SJCRH30 (cell line): Measurements from ENCODE around the gene SPATA13. TPM values are rescaled to one million over a fixed set of nuclear protein-coding genes. Genes with fewer than 3 reads are reported as not detected.

Source experiments
- DNase-seq, 2 experiments: peaks; one replicate each; pipeline ENCODE4 v3.0.0-alpha.2; 2015 to 2020
- H3K27ac ChIP-seq: fragments of 250-450 bp; sonication (Bioruptor Pico); 2 replicates; pipeline ENCODE4 v1.5.1; 2020; ENCODE audit warnings: mild to moderate bottlenecking, moderate library complexity
- H3K27me3 ChIP-seq: fragments of 250-450 bp; sonication (Bioruptor Pico); 2 replicates; pipeline ENCODE4 v1.5.1; 2020; ENCODE audit warnings: mild to moderate bottlenecking, moderate library complexity
- H3K36me3 ChIP-seq: fragments of 250-450 bp; sonication (Bioruptor Pico); 2 replicates; pipeline ENCODE4 v1.5.1; 2020; ENCODE audit warnings: mild to moderate bottlenecking, moderate library complexity
- H3K4me1 ChIP-seq: fragments of 250-450 bp; sonication (Bioruptor Pico); 2 replicates; pipeline ENCODE4 v1.5.1; 2020; ENCODE audit warnings: mild to moderate bottlenecking, moderate library complexity
- H3K4me3 ChIP-seq: fragments of 250-450 bp; sonication (Bioruptor Pico); 2 replicates; pipeline ENCODE4 v1.5.1; 2020; ENCODE audit warnings: mild to moderate bottlenecking, moderate library complexity
- H3K9me3 ChIP-seq: fragments of 250-450 bp; sonication (Bioruptor Pico); replicated peaks from 2 replicates; pipeline ENCODE4 v1.5.1; 2020; ENCODE audit warnings: mild to moderate bottlenecking, moderate library complexity
- total RNA-seq: library from RNA; depleted of rRNA; stranded (reverse); fragments of >200 nt; shearing (Covaris generic); gene quantifications from 2 replicates; pipeline ENCODE4 v1.2.3, GENCODE V29; 2014

SPATA13 gene
- total RNA-seq, 1 experiment from 2014 or later, result 23.0 TPM

DNA sequence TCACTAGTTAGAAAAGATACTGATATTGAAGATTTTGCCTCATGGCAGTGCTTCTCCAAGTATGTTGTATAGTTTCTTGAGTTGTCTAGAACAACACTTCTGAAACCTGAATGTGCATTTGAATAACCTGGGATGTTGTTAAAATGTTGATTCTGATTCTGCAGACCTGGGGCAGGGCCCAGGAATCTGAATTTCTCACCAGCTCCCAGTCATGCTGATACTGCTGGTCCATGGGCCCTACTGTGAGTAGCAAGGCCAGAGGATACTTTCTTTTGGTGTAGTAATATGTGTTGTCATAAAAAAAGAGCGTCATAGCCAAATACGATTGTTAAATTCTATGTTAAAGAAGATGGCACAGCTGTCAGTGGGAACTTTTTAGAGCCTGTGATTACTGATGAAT is 107.3 kb downstream of the SPATA13 start:
- no peak overlapping the region for H3K27ac ChIP-seq
- no peak for DNase-seq
- no peaks in the 10 kb centered on the region for H3K27me3 ChIP-seq
- no peaks in the 10 kb centered on the region for H3K36me3 ChIP-seq
- H3K9me3 ChIP-seq, result no peaks in the 10 kb centered on the region
- H3K4me3 ChIP-seq, result no peak overlapping the region
- H3K4me1 ChIP-seq, result no peaks in the 10 kb centered on the region; the same call in 1 of the 2 replicates

GRCh38 chr13:24269821-24270220 is 109.3 kb downstream of the SPATA13 start:
- Histone ChIP-seq H3K27me3 (no peaks in the 10 kb centered on the region), H3K36me3 (no peaks in the 10 kb centered on the region), H3K27ac (no peak overlapping the region), H3K4me1 (peaks cover 10% of the 10 kb centered on the region), H3K9me3 (no peaks in the 10 kb centered on the region), H3K4me3 (no peak overlapping the region)
- no peak for DNase-seq

- H3K36me3 ChIP-seq, result no peaks in the 10 kb centered on the region
- peaks cover 16% of the 10 kb centered on the region for H3K4me1 ChIP-seq
- peak overlapping the region; percentile 11 for H3K27ac ChIP-seq
- peak overlapping the region; percentile 58 for H3K4me3 ChIP-seq
- H3K27me3 ChIP-seq, result no peaks in the 10 kb centered on the region
- no peaks in the 10 kb centered on the region for H3K9me3 ChIP-seq
- peak; percentile 62 to 76 for DNase-seq
Measured at GRCh38 chr13:24270639-24271141, 110.2 kb downstream of the SPATA13 start.

DNA sequence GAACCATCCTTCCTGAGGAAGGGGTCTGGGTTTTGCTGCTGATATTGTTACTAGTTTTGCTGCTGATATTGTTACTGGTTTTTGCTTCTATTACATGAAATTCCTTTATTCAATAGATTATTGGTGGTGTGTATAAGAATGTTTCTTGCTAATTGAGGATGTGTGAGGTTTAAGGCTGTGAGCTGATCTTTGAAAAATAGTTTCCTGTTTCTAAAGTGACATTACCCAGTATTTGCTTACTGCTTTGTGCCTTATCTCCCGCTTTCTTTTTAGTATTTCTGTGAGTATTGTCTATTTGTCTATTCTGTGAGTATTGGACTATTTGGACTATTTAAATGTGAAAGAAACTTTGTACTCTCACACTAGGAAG is 110.7 kb downstream of the SPATA13 start:
- Histone ChIP-seq H3K27me3 (no peaks in the 10 kb centered on the region), H3K4me3 (peak overlapping the region; percentile 58), H3K27ac (peak overlapping the region; percentile 47), H3K9me3 (no peaks in the 10 kb centered on the region), H3K36me3 (no peaks in the 10 kb centered on the region), H3K4me1 (peaks cover 16% of the 10 kb centered on the region)
- no peak for DNase-seq

- Histone ChIP-seq H3K27ac (peak overlapping the region; percentile 47), H3K4me1 (peaks cover 16% of the 10 kb centered on the region), H3K4me3 (peak overlapping the region; percentile 58), H3K9me3 (no peaks in the 10 kb centered on the region), H3K27me3 (no peaks in the 10 kb centered on the region), H3K36me3 (no peaks in the 10 kb centered on the region)
- DNase-seq, result peak; percentile 68 to 73
Measured at GRCh38 chr13:24271601-24272451, 111.3 kb downstream of the SPATA13 start.

- Histone ChIP-seq H3K27me3 (no peaks in the 10 kb centered on the region), H3K4me3 (peak overlapping the region; percentile 58), H3K4me1 (peaks cover 16% of the 10 kb centered on the region), H3K9me3 (no peaks in the 10 kb centered on the region), H3K36me3 (no peaks in the 10 kb centered on the region), H3K27ac (peak overlapping the region; percentile 47)
- DNase-seq, result peak; percentile 41 to 59
Measured at GRCh38 chr13:24272452-24273161, 112.1 kb downstream of the SPATA13 start.

DNA sequence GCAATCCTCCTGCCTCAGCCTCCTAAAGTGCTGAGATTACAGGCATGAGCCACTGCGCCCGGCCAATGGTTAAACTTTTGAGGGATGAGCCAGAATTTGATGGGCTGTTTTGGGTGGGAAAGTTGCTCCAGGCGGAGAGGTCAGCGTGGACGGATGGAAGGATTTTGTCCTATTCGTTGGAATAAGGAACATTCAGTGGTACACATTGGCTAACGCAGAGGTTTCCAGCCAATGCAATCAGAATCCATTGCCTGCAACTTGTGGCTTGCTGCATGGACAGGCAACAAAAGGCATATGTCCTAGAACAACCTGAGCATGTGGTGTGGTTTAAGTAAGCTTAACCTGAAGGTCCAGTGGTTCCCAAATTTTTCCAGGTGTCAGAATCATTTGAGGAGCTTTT is 113.4 kb downstream of the SPATA13 start:
- H3K4me1 ChIP-seq, result peaks cover 19% of the 10 kb centered on the region
- no peaks in the 10 kb centered on the region for H3K9me3 ChIP-seq
- H3K4me3 ChIP-seq, result no peak overlapping the region
- no peak for DNase-seq
- no peaks in the 10 kb centered on the region for H3K27me3 ChIP-seq
- peak overlapping the region; percentile 64; the same call in 1 of the 2 replicates for H3K27ac ChIP-seq
- H3K36me3 ChIP-seq, result no peaks in the 10 kb centered on the region

- Histone ChIP-seq H3K4me3 (no peak overlapping the region), H3K36me3 (no peaks in the 10 kb centered on the region), H3K27ac (peak overlapping the region; percentile 64), H3K4me1 (peaks cover 19% of the 10 kb centered on the region), H3K27me3 (no peaks in the 10 kb centered on the region), H3K9me3 (no peaks in the 10 kb centered on the region)
- peak; percentile 68 to 77 for DNase-seq
Measured at GRCh38 chr13:24274452-24275021, 114.0 kb downstream of the SPATA13 start.

DNA sequence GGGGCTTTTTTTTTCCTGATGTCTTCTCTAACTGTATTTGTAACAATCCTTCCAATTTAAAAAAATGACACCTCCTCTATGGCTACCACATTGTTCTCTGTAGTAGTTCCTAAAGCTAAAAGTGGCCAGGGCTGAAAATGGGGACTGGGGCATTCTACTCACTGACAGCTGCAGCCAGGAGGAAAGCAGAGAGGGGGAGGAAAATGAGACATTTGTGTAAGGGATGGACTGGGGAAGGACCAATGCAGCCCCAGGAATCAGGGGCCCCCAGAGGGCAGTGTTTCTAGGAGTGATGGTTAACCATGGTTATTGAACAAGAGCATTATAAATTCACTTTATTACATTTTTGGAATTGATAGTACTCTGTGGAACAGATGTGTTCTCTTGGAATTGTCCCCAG is 114.5 kb downstream of the SPATA13 start:
- Histone ChIP-seq H3K36me3 (no peaks in the 10 kb centered on the region), H3K27ac (peak overlapping the region; percentile 64), H3K4me3 (no peak overlapping the region), H3K9me3 (no peaks in the 10 kb centered on the region), H3K4me1 (peaks cover 19% of the 10 kb centered on the region), H3K27me3 (no peaks in the 10 kb centered on the region)
- DNase-seq, result peak; percentile 43 to 72

GRCh38 chr13:24276306-24276705 is 115.8 kb downstream of the SPATA13 start:
- no peaks in the 10 kb centered on the region for H3K36me3 ChIP-seq
- no peak overlapping the region for H3K27ac ChIP-seq
- H3K27me3 ChIP-seq, result no peaks in the 10 kb centered on the region
- DNase-seq, result no peak
- H3K9me3 ChIP-seq, result no peaks in the 10 kb centered on the region
- peaks cover 19% of the 10 kb centered on the region for H3K4me1 ChIP-seq
- H3K4me3 ChIP-seq, result no peak overlapping the region

- Histone ChIP-seq H3K36me3 (no peaks in the 10 kb centered on the region), H3K9me3 (no peaks in the 10 kb centered on the region), H3K27me3 (no peaks in the 10 kb centered on the region), H3K27ac (no peak overlapping the region), H3K4me1 (peaks cover 19% of the 10 kb centered on the region), H3K4me3 (no peak overlapping the region)
- DNase-seq, result no peak
Measured at GRCh38 chr13:24276861-24277260, 116.3 kb downstream of the SPATA13 start.

DNA sequence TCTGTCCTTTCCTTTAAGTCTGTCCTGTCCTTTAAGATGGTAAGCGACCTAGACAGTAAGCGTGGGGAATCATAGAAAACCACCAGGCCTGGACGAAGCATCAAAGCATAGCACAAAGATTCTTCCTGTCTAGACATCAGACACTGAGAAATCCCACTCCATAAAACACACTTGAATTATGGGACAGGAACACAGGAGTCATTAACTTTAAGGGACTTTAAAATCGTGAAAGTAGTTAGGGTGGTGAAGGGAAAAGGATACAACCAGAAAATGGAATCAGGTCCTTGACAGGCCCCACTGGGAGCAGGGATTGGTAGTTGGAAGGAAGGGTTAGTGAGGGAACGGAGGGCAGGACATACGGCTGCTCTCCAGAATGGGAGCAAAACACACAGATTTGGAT is 117.2 kb downstream of the SPATA13 start:
- no peak overlapping the region for H3K4me3 ChIP-seq
- no peak overlapping the region for H3K27ac ChIP-seq
- no peak for DNase-seq
- no peaks in the 10 kb centered on the region for H3K9me3 ChIP-seq
- H3K36me3 ChIP-seq, result no peaks in the 10 kb centered on the region
- H3K27me3 ChIP-seq, result no peaks in the 10 kb centered on the region
- H3K4me1 ChIP-seq, result peaks cover 19% of the 10 kb centered on the region

GRCh38 chr13:24279327-24280110 is 119.0 kb downstream of the SPATA13 start:
- H3K27ac ChIP-seq, result no peak overlapping the region
- no peak for DNase-seq
- H3K4me1 ChIP-seq, result peaks cover 13% of the 10 kb centered on the region

GRCh38 chr13:24280720-24281119 is 120.2 kb downstream of the SPATA13 start:
- Histone ChIP-seq H3K36me3 (no peaks in the 10 kb centered on the region; the same call in 1 of the 2 replicates), H3K9me3 (no peaks in the 10 kb centered on the region), H3K4me3 (no peak overlapping the region), H3K4me1 (0 out of 2 replicates have a peak, but pooled peaks cover 3% of the 10 kb centered on the region), H3K27ac (no peak overlapping the region), H3K27me3 (no peaks in the 10 kb centered on the region)
- DNase-seq, result no peak

More at GRCh38 chr13:24279327-24280110, 119.0 kb downstream of the SPATA13 start:
- Histone ChIP-seq H3K4me3 (no peak overlapping the region), H3K36me3 (no peaks in the 10 kb centered on the region), H3K27me3 (no peaks in the 10 kb centered on the region), H3K9me3 (no peaks in the 10 kb centered on the region)
